ENCODE results near the gene ZNF273.

DNA sequence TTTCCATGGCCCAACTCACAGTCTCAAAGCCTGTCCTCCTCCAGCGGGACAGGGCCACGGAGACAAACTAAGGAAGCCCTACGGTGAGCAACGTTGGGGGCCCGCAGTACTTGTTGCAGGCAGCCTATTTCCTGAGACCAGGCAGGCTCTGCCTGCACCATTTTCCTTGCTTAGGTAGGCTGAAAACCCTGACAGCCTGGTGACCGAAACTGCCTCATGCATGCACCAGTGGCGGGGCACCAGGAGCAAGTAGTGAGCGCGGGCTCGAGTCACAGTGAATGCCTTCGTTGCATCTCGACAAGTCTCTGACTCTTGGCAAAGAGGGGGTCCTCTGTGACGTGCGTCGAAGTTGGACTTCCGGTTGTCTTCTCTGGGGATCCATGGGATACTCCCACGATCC lies 23.3 kb upstream of the ZNF273 start:
- TF ChIP-seq, protein P1, sequence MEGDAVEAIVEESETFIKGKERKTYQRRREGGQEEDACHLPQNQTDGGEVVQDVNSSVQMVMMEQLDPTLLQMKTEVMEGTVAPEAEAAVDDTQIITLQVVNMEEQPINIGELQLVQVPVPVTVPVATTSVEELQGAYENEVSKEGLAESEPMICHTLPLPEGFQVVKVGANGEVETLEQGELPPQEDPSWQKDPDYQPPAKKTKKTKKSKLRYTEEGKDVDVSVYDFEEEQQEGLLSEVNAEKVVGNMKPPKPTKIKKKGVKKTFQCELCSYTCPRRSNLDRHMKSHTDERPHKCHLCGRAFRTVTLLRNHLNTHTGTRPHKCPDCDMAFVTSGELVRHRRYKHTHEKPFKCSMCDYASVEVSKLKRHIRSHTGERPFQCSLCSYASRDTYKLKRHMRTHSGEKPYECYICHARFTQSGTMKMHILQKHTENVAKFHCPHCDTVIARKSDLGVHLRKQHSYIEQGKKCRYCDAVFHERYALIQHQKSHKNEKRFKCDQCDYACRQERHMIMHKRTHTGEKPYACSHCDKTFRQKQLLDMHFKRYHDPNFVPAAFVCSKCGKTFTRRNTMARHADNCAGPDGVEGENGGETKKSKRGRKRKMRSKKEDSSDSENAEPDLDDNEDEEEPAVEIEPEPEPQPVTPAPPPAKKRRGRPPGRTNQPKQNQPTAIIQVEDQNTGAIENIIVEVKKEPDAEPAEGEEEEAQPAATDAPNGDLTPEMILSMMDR (IDR thresholded peaks at IDR 0.05 in 4 of 5, conservative IDR thresholded peaks at IDR 0.05 in 1 of 5): no peak
- TF ChIP-seq POLR2A (IDR thresholded peaks at IDR 0.05): no peak
